GM20431 (cell line): Measurements from ENCODE around the gene RASGEF1C.

Experiments used
- in situ Hi-C: fragments of 300-500 bp; cut with MseI, MboI; formaldehyde crosslinking; loops from one replicate; pipeline ENCODE4 v1.15.0; 2020; ENCODE audit warnings: low sequenced_read_pairs; ENCODE audit not compliant: unreplicated experiment

RASGEF1C gene

DNA sequence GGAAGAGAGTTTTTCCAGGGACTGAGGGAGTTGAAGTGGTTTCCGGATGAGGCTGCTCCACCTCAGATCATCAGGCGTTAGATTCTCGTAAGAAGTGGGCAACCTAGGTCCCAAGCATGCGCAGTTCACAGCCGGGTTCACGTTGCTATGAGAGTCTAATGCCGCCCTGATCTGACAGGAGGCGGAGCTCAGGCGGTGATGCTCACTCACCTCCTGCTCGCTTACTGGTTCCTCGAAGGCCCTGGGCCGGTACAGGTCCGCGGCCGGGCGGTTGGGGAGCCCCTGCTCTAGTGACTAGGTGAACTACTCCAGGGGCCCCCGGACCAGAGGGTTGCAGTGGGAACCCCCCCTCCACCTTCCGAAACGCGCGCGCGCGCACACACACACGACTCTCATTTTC lies 136.5 kb downstream of the RASGEF1C start:
- in situ Hi-C loops: no loop called here

GRCh38 chr5:180072256-180072548 lies 136.8 kb downstream of the RASGEF1C start:
- in situ Hi-C loops: no loop called here

- in situ Hi-C loops: no loop called here
These were observed 137.3 kb downstream of the RASGEF1C start, which contains the start of gene RNF130 for GRCh38 chr5:180071531-180072255. TSS of gene RNF130 (minus strand) at chr5:180071759. CDS start at chr5:180071702, 57 bp downstream.

DNA sequence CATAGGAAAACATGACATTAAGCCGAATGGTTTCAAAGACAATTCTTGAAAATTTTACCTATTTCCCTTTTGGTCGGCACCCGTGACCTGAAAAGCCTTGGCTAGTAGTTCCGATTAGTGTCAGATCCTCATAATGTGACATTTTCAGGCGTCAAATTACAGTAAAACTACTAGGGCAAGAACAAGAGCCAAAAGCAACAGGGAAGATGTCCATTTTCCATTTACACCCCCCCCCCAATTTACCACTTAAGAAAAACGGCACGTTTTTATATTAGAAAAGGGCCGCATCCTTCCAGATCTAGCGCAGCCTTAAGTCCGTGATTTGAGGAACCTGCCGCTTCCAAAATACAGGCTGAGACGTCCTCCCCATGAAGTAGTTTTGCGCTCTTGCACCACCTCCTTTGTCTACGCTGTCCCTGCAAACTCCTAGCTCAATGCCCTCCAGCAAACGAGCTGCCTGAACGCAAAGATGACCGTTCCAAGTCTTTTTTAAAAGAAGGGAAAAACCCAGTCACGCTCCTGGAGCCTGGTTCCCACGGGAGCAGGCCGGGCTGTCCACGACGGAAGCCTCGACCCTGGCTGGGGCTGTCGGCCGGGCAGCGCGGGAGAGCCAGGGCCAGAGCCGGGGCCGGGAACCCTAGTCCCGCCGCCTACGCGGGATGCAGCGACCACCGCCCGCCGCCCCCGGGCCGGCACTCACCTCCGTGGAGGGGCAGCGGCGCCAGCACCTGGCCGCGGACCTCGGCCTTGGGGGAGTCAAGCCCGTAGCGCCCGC lies 138.1 kb downstream of the RASGEF1C start:
- in situ Hi-C loops: no loop called here

DNA sequence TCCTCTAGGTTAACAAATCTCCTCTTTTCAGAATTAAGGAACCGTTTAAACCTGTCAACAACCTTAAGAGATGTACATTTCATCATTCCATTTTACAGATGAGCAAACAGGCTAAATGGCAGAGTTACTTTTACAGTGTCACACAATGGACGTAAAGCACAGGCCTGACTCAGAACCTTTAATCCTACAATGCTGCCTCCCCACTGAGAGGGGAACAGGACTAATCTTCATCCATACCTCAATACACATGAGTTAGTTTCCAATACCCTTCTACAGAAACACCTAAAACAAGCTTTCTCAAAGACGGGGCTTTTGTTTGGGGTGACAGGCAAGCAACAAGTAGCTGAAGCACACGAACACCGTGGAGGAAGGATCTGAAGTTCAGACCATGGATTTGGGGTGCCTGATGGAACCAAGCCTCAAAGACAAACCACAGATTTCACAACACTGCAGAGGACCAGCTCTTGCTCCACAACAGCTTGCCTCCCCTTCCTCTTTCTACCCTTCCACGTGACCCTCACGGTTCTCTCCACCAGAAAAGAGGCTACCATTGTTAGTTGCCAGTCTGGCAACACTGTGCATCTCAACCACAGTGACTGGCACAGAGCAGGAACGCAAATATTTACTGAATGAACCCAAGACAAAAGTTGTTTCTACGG lies 139.3 kb downstream of the RASGEF1C start:
- in situ Hi-C loops: no loop called here

DNA sequence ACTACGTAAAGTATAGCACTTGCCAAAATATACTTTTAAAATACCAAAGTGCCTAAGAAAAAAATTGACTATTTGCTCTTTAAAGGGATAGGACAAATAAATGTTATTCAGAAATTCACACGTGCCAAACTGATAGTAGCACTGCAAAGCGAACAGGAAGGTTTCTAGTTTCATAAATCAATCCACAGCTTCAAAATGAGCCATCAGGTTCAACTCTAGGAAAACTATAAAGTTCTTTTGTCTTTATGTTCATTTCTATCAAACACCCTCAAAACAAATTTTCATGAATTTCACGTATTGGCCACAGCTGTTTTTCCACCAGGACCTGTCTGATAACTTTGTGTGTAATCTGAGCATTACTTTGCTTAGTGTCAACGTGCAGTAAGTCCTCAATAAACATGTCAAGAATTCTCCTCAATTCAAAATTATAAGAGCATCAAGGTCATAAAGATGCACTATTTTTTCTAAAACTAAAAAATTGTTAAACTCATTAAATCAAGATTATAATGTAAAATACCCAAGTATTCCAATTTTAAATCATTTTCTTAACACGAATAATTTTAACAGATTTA lies 140.4 kb downstream of the RASGEF1C start:
- in situ Hi-C loops: no loop called here

GRCh38 chr5:180067986-180068385 lies 141.0 kb downstream of the RASGEF1C start:
- in situ Hi-C loops: no loop called here

GRCh38 chr5:180060192-180060591 lies 148.8 kb downstream of the RASGEF1C start:
- in situ Hi-C loops: no loop called here

- in situ Hi-C loops: no loop called here
These were observed 149.7 kb downstream of the RASGEF1C start for GRCh38 chr5:180059326-180059725.

DNA sequence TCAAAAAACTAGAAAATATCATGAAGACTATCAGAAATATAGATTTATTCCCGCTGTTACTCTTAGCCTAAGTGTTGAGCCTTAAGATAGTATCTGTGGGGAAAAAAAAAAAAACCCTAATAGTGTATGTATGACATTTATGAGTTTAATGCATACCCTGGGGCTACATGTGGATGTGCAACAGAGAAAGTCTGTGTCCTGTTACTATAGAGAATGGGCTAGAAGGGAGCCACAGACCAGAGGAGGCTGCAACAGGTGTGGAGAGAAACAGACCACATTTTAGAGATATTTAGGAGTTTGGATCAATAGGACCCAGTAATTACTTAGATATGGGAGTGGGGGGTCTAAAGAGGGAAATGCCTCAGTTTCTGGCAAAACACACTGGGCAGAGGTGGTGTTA lies 152.9 kb downstream of the RASGEF1C start:
- in situ Hi-C loops: no loop called here

DNA sequence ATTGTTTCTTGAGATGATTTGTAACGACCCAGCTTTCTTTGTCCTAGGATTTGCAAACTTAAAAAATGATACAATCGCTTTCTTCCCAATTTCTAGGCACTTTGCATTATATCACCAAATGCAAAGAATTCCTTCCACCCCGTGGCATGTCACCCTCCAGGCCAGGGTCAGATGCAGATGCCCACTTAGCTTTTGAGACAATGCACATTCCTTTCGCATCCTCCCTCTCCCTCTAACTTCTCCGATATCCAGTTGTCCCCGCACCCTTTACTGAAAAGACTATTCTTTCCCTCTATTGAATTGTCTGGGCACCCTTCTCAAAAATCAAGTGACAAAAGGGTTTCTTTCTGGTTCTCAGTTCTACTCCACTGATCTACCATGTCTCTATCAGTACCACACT lies 154.8 kb downstream of the RASGEF1C start:
- in situ Hi-C loops: no loop called here

DNA sequence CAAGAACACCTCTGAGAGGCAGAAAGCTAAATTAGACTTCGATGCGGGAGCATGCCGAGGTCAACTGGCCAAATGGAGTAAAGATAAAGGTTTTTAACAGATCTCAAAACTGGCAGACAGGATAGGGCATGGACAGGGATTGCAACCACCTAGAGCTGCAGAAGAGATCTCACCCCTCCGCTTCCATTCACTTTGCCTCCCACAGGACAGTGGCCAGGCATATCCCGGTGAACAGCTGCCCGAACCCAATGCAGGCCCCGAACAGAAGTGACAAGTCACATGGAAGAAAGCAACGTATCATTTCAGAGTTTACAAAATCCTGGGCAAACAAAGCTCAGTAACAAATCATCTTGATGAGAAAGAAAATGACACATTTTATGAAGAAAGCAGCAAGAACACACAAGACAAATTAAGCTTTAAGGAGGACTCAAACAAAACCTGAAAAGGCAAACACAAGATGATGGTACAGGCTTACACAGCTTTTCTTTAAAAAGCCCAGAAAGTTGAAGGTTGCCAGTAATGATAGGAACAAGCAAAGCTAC lies 155.9 kb downstream of the RASGEF1C start:
- in situ Hi-C loops: no loop called here

GRCh38 chr5:180052211-180052818 lies 156.7 kb downstream of the RASGEF1C start:
- in situ Hi-C loops: no loop called here
